GM18526 (cell line): Measurements from ENCODE around the gene IFNGR2.

ENCODE experiments used
- POLR2A ChIP-seq: IDR thresholded peaks from 3 replicates; pipeline ENCODE4 v1.6.1; 2011; ENCODE audit not compliant: insufficient read length; ENCODE audit errors: extremely low read depth

The IFNGR2 gene

GRCh38 chr21:33374450-33375096 lies 28.6 kb upstream of the IFNGR2 start:
- TF ChIP-seq POLR2A = no peak

GRCh38 chr21:33375101-33375644 lies 28.0 kb upstream of the IFNGR2 start:
- no peak for TF ChIP-seq POLR2A

- TF ChIP-seq POLR2A = no peak
Measured at GRCh38 chr21:33377221-33377920, 25.8 kb upstream of the IFNGR2 start.

GRCh38 chr21:33378081-33378480 lies 25.1 kb upstream of the IFNGR2 start:
- no peak for TF ChIP-seq POLR2A

GRCh38 chr21:33380483-33380998 lies 22.7 kb upstream of the IFNGR2 start:
- peak; percentile 58 for TF ChIP-seq POLR2A

GRCh38 chr21:33383056-33383888 lies 19.9 kb upstream of the IFNGR2 start:
- peak; percentile 60 for TF ChIP-seq POLR2A

- TF ChIP-seq POLR2A = no peak
Measured at GRCh38 chr21:33384841-33385331, 18.3 kb upstream of the IFNGR2 start.

- TF ChIP-seq POLR2A = no peak
Measured at GRCh38 chr21:33386222-33386784, 16.9 kb upstream of the IFNGR2 start.

- no peak for TF ChIP-seq POLR2A
Measured at GRCh38 chr21:33387294-33387693, 15.9 kb upstream of the IFNGR2 start.

- no peak for TF ChIP-seq POLR2A
Measured at GRCh38 chr21:33388188-33388587, 15.0 kb upstream of the IFNGR2 start.

- TF ChIP-seq POLR2A = no peak
Measured at GRCh38 chr21:33390479-33390878, 12.7 kb upstream of the IFNGR2 start.

- TF ChIP-seq POLR2A = no peak
Measured at GRCh38 chr21:33391656-33392055, 11.6 kb upstream of the IFNGR2 start.

GRCh38 chr21:33392284-33392985 lies 10.8 kb upstream of the IFNGR2 start:
- no peak for TF ChIP-seq POLR2A

GRCh38 chr21:33393348-33393747 lies 9.9 kb upstream of the IFNGR2 start:
- no peak for TF ChIP-seq POLR2A
